ENCODE measurements around the gene CCN5. TPM values are rescaled to one million over a fixed set of nuclear protein-coding genes. Genes with fewer than 3 reads are reported as not detected.

The CCN5 gene
- total RNA-seq, 1 donor from 2014 or later = not detected

Other genes starting within 250 kb of the CCN5 start
- gene TTPAL, start 239.5 kb upstream of the CCN5 start, total RNA-seq = 20.7 and 22.6 TPM in 2 replicates
- gene SERINC3, start 193.3 kb upstream of the CCN5 start, total RNA-seq = 64.0 and 65.4 TPM in 2 replicates
- 2.5 and 2.7 TPM in 2 replicates for gene PKIG, start 132.8 kb upstream of the CCN5 start, total RNA-seq
- gene ADA, start 63.7 kb upstream of the CCN5 start, total RNA-seq = 83.2 and 85.7 TPM in 2 replicates
- not detected in 2 replicates for gene KCNK15, start 30.5 kb downstream of the CCN5 start, total RNA-seq
- gene RIMS4, start 95.2 kb downstream of the CCN5 start, total RNA-seq = not detected in 2 replicates
- 289 and 293 TPM in 2 replicates for gene YWHAB, start 170.3 kb downstream of the CCN5 start, total RNA-seq
- gene PABPC1L, start 194.7 kb downstream of the CCN5 start, total RNA-seq = 54.7 and 55.7 TPM in 2 replicates
- gene TOMM34, start 245.0 kb downstream of the CCN5 start, total RNA-seq = 23.7 and 24.0 TPM in 2 replicates